Loucy (cell line): ENCODE measurements around the gene PRAMEF12.

Experiments used
- EZH2phosphoT487 ChIP-seq: fragments of 200-600 bp; IDR thresholded peaks from 2 replicates; pipeline ENCODE4 v1.6.1; 2018; ENCODE audit warnings: antibody characterized with exemption, mild to moderate bottlenecking, moderate library complexity, borderline replicate concordance
- TF ChIP-seq, protein P1 (sequence below): fragments of 200-600 bp; sonication (generic); conservative IDR thresholded peaks from 2 replicates; pipeline ENCODE4 v1.5.1; 2014; ENCODE audit warnings: mild to moderate bottlenecking, antibody characterized with exemption, low read length

DNA sequence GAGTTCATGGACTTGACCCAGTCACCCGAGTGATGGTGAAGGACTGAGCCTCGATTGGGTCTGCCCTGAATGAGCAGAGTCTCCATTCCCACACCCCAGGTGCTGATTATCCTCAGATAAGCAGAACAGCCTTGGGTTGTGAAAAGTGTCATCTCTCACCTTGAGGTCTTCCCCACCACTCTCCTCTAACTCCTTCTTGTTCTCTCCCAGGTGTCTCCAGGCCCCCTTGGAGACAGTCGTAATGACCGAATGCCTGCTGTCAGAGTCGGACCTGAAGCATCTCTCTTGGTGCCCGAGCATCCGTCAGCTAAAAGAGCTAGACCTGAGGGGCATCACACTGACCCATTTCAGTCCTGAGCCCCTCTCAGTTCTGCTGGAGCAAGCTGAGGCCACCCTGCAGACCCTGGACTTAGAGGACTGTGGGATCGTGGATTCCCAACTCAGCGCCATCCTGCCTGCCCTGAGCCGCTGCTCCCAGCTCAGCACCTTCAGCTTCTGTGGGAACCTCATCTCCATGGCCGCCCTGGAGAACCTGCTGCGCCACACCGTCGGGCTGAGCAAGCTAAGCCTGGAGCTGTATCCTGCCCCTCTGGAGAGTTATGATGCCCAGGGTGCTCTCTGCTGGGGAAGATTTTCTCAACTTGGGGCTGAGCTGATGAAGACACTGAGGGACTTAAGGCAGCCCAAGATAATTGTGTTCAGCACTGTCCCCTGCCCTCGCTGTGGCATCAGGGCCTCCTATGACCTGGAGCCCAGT, 3.4 kb downstream of the PRAMEF12 start:
- TF ChIP-seq, protein P1, sequence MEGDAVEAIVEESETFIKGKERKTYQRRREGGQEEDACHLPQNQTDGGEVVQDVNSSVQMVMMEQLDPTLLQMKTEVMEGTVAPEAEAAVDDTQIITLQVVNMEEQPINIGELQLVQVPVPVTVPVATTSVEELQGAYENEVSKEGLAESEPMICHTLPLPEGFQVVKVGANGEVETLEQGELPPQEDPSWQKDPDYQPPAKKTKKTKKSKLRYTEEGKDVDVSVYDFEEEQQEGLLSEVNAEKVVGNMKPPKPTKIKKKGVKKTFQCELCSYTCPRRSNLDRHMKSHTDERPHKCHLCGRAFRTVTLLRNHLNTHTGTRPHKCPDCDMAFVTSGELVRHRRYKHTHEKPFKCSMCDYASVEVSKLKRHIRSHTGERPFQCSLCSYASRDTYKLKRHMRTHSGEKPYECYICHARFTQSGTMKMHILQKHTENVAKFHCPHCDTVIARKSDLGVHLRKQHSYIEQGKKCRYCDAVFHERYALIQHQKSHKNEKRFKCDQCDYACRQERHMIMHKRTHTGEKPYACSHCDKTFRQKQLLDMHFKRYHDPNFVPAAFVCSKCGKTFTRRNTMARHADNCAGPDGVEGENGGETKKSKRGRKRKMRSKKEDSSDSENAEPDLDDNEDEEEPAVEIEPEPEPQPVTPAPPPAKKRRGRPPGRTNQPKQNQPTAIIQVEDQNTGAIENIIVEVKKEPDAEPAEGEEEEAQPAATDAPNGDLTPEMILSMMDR: no peak
- TF ChIP-seq EZH2phosphoT487: no peak
